ENCODE data around the gene NBPF6.
"Not testable (repeated sequence)": the region's sequence is repeated elsewhere in the genome, so short reads cannot be mapped to it uniquely, and the experiment has no call there.

- not testable (repeated sequence) for TF ChIP-seq CTCF, POLR2A (IDR thresholded peaks at IDR 0.05)
Measured at GRCh38 chr1:108517301-108517897, 67.3 kb downstream of the NBPF6 start.

All from uterus (tissue), 2 donors.